Measurements from ENCODE around the gene OR52D1. TPM values are rescaled to one million over a fixed set of nuclear protein-coding genes. Genes with fewer than 3 reads are reported as not detected.

OR52D1 gene
- total and polyA plus RNA-seq, 8 donors = 0.13 to 0.18 TPM; not detected in 6

DNA sequence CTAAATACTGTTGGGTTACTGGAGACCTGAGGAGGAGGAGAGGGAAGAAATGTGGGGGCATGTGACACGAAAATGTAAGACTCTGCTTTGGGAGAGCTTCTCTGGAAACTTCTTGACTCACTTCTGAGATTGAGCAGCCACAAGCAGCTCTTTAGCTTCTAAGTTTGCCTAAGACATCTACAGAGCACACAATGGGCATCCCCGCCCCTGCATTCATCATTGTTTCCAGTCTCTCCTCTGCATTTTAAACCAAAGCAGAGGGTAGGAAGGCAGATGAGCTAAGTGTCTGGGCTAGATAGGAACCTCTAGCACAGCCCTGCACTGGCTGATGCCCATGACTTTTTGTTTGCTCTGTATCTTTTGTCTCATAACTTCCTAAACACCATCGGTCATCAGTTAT, 2.1 kb upstream of the OR52D1 start:
- Histone ChIP-seq H3K4me3 (no peak overlapping the region), H3K27me3 (no peaks in the 10 kb centered on the region), H3K27ac (no peak overlapping the region), H3K9me3 (no peaks in the 10 kb centered on the region), H3K4me1 (no peaks in the 10 kb centered on the region), H3K36me3 (no peaks in the 10 kb centered on the region)
- intact Hi-C loops (cut with DNase I) = no loop called here
- no peak for ATAC-seq
- no peak for DNase-seq
- TF ChIP-seq, protein P1, sequence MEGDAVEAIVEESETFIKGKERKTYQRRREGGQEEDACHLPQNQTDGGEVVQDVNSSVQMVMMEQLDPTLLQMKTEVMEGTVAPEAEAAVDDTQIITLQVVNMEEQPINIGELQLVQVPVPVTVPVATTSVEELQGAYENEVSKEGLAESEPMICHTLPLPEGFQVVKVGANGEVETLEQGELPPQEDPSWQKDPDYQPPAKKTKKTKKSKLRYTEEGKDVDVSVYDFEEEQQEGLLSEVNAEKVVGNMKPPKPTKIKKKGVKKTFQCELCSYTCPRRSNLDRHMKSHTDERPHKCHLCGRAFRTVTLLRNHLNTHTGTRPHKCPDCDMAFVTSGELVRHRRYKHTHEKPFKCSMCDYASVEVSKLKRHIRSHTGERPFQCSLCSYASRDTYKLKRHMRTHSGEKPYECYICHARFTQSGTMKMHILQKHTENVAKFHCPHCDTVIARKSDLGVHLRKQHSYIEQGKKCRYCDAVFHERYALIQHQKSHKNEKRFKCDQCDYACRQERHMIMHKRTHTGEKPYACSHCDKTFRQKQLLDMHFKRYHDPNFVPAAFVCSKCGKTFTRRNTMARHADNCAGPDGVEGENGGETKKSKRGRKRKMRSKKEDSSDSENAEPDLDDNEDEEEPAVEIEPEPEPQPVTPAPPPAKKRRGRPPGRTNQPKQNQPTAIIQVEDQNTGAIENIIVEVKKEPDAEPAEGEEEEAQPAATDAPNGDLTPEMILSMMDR (IDR thresholded peaks at IDR 0.05) = no peak

DNA sequence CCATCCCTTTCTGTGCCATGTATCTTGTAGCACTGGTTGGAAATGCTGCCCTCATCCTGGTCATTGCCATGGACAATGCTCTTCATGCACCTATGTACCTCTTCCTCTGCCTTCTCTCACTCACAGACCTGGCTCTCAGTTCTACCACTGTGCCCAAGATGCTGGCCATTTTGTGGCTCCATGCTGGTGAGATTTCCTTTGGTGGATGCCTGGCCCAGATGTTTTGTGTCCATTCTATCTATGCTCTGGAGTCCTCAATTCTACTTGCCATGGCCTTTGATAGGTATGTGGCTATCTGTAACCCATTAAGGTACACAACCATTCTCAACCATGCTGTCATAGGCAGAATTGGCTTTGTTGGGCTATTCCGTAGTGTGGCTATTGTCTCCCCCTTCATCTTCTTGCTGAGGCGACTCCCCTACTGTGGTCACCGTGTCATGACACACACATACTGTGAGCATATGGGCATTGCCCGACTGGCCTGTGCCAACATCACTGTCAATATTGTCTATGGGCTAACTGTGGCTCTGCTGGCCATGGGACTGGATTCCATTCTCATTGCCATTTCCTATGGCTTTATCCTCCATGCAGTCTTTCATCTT, 414 bp downstream of the OR52D1 start:
- Histone ChIP-seq H3K27me3 (no peaks in the 10 kb centered on the region), H3K4me1 (no peaks in the 10 kb centered on the region), H3K27ac (no peak overlapping the region), H3K4me3 (no peak overlapping the region), H3K36me3 (no peaks in the 10 kb centered on the region), H3K9me3 (no peaks in the 10 kb centered on the region)
- TF ChIP-seq, protein P1 (IDR thresholded peaks at IDR 0.05) = no peak
- DNase-seq (no peak), ATAC-seq (no peak)
- intact Hi-C loops (cut with DNase I) = no loop called here

- Histone ChIP-seq H3K27ac (no peak overlapping the region), H3K27me3 (no peaks in the 10 kb centered on the region), H3K36me3 (no peaks in the 10 kb centered on the region), H3K4me3 (no peak overlapping the region), H3K9me3 (no peaks in the 10 kb centered on the region), H3K4me1 (no peaks in the 10 kb centered on the region)
- ATAC-seq = no peak
- TF ChIP-seq, protein P1 (IDR thresholded peaks at IDR 0.05) = no peak
- DNase-seq = no peak
- intact Hi-C loops (cut with DNase I) = no loop called here
Observed at GRCh38 chr11:5489576-5490357, 1.3 kb downstream of the OR52D1 start.

DNA sequence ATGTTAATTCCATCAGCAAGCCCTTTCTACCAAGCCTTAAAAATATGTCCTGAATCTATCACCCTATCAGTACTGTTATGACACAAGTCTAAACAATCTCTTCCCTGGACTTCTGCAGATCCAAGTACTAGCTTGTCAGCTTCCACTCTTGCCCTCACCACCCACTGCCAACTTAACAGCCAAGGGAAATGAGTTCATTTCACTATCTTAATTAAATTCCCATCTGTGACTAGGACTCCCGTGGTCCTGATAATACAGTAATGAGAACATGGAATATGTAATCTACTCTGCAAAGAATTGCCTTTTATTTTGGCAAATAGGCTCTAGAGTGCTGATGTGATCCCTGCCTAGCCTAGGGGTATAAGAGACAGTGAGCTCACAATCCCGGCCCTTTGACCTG, 11.2 kb downstream of the OR52D1 start:
- intact Hi-C loops (cut with DNase I) = no loop called here
- Histone ChIP-seq H3K36me3 (no peaks in the 10 kb centered on the region), H3K4me1 (no peaks in the 10 kb centered on the region), H3K27me3 (no peaks in the 10 kb centered on the region), H3K9me3 (no peaks in the 10 kb centered on the region), H3K27ac (no peak overlapping the region), H3K4me3 (no peak overlapping the region)
- TF ChIP-seq, protein P1 (IDR thresholded peaks at IDR 0.05) = no peak
- ATAC-seq (no peak), DNase-seq (no peak)

DNA sequence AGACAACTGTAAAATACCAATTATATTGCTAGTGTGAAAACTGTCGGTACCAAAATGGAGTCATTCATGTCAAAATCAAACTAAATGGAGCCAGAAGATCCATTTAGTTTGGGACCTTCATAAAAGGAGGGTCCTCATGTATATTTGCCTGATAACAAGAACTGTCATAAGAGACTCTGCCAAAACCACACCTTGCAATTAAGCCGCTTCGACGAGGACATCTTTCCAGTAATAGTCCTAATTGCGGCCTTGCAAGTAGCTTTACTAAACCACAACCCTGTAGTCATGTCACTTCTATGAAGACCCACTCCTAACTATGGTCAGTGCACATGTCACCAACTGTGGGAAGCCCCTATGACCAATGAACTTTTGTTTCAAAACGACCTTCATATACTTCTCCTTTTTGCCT, 11.9 kb downstream of the OR52D1 start:
- DNase-seq = no peak
- no peak for ATAC-seq
- no peaks in the 10 kb centered on the region for H3K9me3 ChIP-seq
- H3K36me3 ChIP-seq = no peaks in the 10 kb centered on the region
- intact Hi-C loops (cut with DNase I) = no loop called here
- H3K4me1 ChIP-seq = no peaks in the 10 kb centered on the region
- TF ChIP-seq, protein P1 (IDR thresholded peaks at IDR 0.05) = no peak
- H3K27ac ChIP-seq = no peak overlapping the region
- no peaks in the 10 kb centered on the region for H3K27me3 ChIP-seq
- H3K4me3 ChIP-seq = no peak overlapping the region
